Neural cell (in vitro differentiated cells): ENCODE measurements around the gene NMRK2.

Experiments
- EP300 ChIP-seq: fragments of 450-650 bp; conservative IDR thresholded peaks from 2 replicates; pipeline ENCODE4 v1.6.1; 2014; ENCODE audit warnings: antibody characterized with exemption, mild to moderate bottlenecking, moderate library complexity; ENCODE audit not compliant: poor library complexity, severe bottlenecking
- EZH2 ChIP-seq: fragments of 200-600, 300-800 bp; shearing (Covaris generic), sonication (generic); IDR thresholded peaks from 2 replicates; pipeline ENCODE4 v1.6.1; 2014; ENCODE audit warnings: antibody characterized with exemption, low read length, borderline replicate concordance, mild to moderate bottlenecking; ENCODE audit not compliant: insufficient read depth, poor library complexity, severe bottlenecking
- POLR2AphosphoS5 ChIP-seq: IDR thresholded peaks from 2 replicates; pipeline ENCODE4 v1.6.1; 2012
- REST ChIP-seq: IDR thresholded peaks from 2 replicates; pipeline ENCODE4 v1.6.1; 2012; ENCODE audit warnings: borderline replicate concordance
- TAF1 ChIP-seq: IDR thresholded peaks from 2 replicates; pipeline ENCODE4 v1.6.1; 2012; ENCODE audit warnings: low read depth
- TF ChIP-seq, protein P1 (sequence below): fragments of 450-650 bp; IDR thresholded peaks from 2 replicates; pipeline ENCODE4 v1.5.1; 2014; ENCODE audit warnings: antibody characterized with exemption, mild to moderate bottlenecking, moderate library complexity; ENCODE audit not compliant: poor library complexity, severe bottlenecking

GRCh38 chr19:3982701-3983541 is 50.1 kb downstream of the NMRK2 start:
- TF ChIP-seq EP300 (no peak), REST (no peak), POLR2AphosphoS5 (no peak), EZH2 (no peak), TAF1 (no peak)
- TF ChIP-seq, protein P1, sequence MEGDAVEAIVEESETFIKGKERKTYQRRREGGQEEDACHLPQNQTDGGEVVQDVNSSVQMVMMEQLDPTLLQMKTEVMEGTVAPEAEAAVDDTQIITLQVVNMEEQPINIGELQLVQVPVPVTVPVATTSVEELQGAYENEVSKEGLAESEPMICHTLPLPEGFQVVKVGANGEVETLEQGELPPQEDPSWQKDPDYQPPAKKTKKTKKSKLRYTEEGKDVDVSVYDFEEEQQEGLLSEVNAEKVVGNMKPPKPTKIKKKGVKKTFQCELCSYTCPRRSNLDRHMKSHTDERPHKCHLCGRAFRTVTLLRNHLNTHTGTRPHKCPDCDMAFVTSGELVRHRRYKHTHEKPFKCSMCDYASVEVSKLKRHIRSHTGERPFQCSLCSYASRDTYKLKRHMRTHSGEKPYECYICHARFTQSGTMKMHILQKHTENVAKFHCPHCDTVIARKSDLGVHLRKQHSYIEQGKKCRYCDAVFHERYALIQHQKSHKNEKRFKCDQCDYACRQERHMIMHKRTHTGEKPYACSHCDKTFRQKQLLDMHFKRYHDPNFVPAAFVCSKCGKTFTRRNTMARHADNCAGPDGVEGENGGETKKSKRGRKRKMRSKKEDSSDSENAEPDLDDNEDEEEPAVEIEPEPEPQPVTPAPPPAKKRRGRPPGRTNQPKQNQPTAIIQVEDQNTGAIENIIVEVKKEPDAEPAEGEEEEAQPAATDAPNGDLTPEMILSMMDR: no peak
